ENCODE measurements around the gene RIN3. TPM values are rescaled to one million over a fixed set of nuclear protein-coding genes. Genes with fewer than 3 reads are reported as not detected.
A peak's percentile ranks its signal among the peaks of the same experiment; 100 is the strongest.

The RIN3 gene
- total RNA-seq, 4 donors from 2014 or later = 13.5 to 22.2 (median 16.2) TPM

DNA sequence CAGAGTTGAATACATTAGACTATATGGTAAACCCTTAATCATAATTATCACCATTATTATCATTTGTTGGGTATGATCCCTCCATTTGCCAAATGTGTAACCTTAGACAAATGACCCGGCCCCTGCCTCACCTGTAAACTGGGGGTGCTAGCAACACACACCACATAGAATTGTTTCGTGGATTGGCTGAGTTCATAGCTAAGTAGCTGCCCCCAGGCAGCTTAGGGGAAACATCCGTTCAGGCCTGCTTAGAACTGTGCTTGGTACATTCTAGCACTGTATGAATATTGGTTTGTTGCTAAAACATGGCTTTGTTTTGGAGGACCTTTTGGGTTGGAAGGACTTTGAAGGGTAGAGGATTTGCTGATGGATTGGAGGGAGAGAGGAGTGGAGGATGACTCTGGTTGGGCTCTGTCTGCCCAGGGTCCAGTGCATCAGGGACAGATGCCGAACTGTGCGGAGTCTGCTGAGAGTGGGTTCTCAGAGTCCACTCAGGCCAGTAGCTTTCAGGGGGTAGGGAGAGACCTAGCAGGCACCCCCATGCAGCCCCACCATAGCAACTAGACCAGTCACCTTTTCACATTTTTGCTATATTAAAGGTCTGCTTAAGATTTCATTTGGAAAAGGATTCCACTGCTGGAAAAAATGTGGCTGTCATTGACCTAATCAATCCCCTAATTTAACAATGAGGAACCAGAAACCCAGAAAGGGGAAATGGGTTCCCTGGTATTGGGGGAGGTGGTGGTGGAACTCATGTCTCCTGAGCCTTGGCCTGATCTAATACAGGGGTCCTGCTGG lies 2.2 kb downstream of the RIN3 start:
- no peaks in the 10 kb centered on the region for H3K27me3 ChIP-seq
- peaks cover 0 to 76% (median 0%) of the 10 kb centered on the region in 3 donors for H3K4me1 ChIP-seq
- no peak for ATAC-seq
- TF ChIP-seq EP300 (IDR thresholded peaks at IDR 0.05) = no peak
- no peak for TF ChIP-seq POLR2A (IDR thresholded peaks at IDR 0.05)
- no peak for TF ChIP-seq POLR2AphosphoS5 (IDR thresholded peaks at IDR 0.05)
- TF ChIP-seq, protein P1, sequence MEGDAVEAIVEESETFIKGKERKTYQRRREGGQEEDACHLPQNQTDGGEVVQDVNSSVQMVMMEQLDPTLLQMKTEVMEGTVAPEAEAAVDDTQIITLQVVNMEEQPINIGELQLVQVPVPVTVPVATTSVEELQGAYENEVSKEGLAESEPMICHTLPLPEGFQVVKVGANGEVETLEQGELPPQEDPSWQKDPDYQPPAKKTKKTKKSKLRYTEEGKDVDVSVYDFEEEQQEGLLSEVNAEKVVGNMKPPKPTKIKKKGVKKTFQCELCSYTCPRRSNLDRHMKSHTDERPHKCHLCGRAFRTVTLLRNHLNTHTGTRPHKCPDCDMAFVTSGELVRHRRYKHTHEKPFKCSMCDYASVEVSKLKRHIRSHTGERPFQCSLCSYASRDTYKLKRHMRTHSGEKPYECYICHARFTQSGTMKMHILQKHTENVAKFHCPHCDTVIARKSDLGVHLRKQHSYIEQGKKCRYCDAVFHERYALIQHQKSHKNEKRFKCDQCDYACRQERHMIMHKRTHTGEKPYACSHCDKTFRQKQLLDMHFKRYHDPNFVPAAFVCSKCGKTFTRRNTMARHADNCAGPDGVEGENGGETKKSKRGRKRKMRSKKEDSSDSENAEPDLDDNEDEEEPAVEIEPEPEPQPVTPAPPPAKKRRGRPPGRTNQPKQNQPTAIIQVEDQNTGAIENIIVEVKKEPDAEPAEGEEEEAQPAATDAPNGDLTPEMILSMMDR (IDR thresholded peaks at IDR 0.05) = no peak
- H3K9me3 ChIP-seq = no peaks in the 10 kb centered on the region
- no peaks in the 10 kb centered on the region for H3K36me3 ChIP-seq
- 86 to 90% methylated on average over 3 of the region's 5 CpGs for WGBS, 2 donors (ENCODE audit: low coverage in 1 of 2)
- peak overlapping the region in 2 of 4 donors; percentile 15 to 85 for H3K27ac ChIP-seq
- peak overlapping the region in 1 of 2 donors; percentile 88 for H3K4me3 ChIP-seq

DNA sequence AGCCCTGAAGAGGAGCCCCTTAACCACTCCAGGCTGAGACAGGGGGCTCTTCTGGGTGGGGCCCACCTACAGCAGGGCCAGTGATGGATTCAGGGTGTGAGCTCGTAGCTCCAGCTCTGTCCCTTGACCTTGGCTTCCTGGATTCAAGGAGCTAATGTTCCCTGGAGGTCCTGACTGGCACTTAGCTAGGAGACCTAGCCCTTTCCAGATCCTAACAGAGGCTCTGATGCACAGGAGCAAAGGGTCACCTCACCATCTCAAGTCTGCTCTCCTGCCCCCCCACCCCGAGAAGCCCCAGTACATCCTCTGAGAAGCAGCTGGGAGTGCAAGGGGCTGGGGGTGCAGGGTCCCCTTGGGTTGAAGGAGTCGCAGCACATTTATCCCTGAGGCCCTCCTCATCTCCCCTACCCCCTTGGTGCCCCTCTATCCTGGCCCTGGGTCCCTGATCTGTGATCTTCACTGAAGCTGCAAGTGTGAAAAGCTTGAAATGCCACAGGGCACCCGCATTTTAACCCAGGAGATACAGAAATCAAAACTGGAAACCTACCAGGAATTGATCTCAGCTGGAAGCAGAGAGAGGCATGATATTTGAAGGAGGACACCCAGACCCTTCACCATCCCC lies 2.9 kb downstream of the RIN3 start:
- Histone ChIP-seq H3K27me3 (no peaks in the 10 kb centered on the region), H3K27ac (no peak overlapping the region), H3K4me3 (no peak overlapping the region), H3K9me3 (no peaks in the 10 kb centered on the region), H3K4me1 (peaks cover 0 to 71% (median 0%) of the 10 kb centered on the region in 3 donors), H3K36me3 (no peaks in the 10 kb centered on the region)
- 80 to 100% methylated on average over 1 of the region's 4 CpGs for WGBS, 2 donors (ENCODE audit: low coverage in 1 of 2)
- ATAC-seq = no peak
- TF ChIP-seq, protein P1 (IDR thresholded peaks at IDR 0.05) = no peak
- TF ChIP-seq EP300 (IDR thresholded peaks at IDR 0.05) (no peak), POLR2A (IDR thresholded peaks at IDR 0.05) (no peak), POLR2AphosphoS5 (IDR thresholded peaks at IDR 0.05) (no peak)

DNA sequence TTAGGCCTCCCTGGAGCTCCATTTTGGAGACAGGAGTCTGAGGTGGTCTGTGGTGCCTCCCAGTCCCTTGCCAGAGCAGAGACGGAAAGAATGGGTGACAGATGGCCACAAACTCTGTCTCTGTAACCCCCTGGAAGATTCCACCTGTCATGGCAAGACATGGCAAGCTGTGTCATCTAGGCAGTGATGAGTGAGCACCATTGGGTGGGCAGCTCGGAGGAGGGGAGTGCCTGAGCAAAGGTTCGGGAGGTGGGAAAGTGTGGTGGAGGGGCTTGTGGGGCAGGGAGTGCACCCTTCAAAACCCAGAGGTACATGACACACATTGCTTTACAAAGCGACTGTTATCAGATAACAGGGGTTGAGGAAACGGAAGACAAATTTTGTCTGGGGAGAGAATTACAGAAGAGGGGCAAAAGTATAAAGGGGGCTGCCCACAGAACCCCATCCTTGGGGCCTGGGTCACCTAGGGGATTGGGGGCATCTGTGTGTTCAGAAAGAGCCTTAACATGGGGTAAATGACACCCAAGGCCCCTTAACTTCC lies 3.5 kb downstream of the RIN3 start:
- no peak for ATAC-seq
- Histone ChIP-seq H3K27me3 (no peaks in the 10 kb centered on the region), H3K9me3 (no peaks in the 10 kb centered on the region), H3K27ac (no peak overlapping the region), H3K4me3 (no peak overlapping the region), H3K4me1 (peaks cover 0 to 65% (median 0%) of the 10 kb centered on the region in 3 donors), H3K36me3 (no peaks in the 10 kb centered on the region)
- 95% methylated on average over 3 of the region's 5 CpGs; no CpG with 5 or more reads in 1 of the 2 donors for WGBS, 2 donors (ENCODE audit: low coverage in 1 of 2)
- TF ChIP-seq, protein P1 (IDR thresholded peaks at IDR 0.05) = no peak
- TF ChIP-seq POLR2A (IDR thresholded peaks at IDR 0.05) = no peak
- no peak for TF ChIP-seq POLR2AphosphoS5 (IDR thresholded peaks at IDR 0.05)
- no peak for TF ChIP-seq EP300 (IDR thresholded peaks at IDR 0.05)

DNA sequence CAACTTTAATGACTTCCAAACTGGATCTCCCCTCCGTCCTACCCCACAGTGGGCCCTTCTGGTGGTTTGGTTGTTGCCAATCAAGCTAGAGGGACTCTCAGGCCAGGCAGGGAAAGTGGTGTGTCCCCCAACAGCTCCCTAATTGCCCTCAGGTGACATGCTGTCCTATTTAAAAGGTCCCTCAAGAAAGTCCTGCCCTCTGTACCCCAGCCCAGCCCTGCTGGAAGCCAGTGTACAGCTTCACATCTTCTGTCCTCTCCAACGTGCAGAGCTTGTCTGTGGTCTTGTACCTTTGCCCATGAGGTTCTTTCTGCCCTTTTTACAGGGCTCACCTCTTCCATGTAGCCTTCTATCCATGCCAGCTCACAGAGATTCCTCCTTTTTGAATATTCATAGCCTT lies 4.2 kb downstream of the RIN3 start:
- no peak for ATAC-seq
- WGBS, 2 donors (ENCODE audit: low coverage in 1 of 2) = 50 to 60% methylated on average over 1 of the region's 2 CpGs
- Histone ChIP-seq H3K27me3 (no peaks in the 10 kb centered on the region), H3K36me3 (no peaks in the 10 kb centered on the region), H3K4me1 (peaks cover 0 to 59% (median 0%) of the 10 kb centered on the region in 3 donors), H3K4me3 (no peak overlapping the region), H3K9me3 (no peaks in the 10 kb centered on the region), H3K27ac (no peak overlapping the region)
- TF ChIP-seq POLR2AphosphoS5 (IDR thresholded peaks at IDR 0.05) (no peak), POLR2A (IDR thresholded peaks at IDR 0.05) (no peak), EP300 (IDR thresholded peaks at IDR 0.05) (no peak)
- TF ChIP-seq, protein P1 (IDR thresholded peaks at IDR 0.05) = no peak

All from gastroesophageal sphincter (tissue), 4 donors.